ENCODE results near the gene PSMC5.

DNA sequence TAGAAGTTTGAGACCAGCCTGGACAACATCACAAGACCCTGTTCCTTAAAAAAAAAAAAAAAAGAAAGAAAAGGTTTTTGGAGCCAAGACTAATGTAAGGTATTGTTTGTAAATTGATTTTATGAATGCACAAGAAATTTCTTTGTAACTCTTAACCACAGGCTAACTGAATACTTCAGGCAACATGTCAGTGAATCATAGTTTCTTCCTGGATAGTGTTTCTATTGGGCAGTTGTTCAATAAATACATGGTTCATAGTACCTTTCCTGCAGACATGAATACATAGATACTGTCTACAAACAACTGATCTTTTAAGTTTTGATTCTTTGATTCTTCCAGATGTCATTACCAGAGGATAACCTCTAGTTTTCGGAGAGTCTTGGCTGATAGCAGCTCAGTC, 41.7 kb upstream of the PSMC5 start:
- TF ChIP-seq SPI1 (IDR thresholded peaks at IDR 0.05; ENCODE audit: low read depth, low read length) (no peak), POLR2AphosphoS5 (IDR thresholded peaks at IDR 0.05; ENCODE audit: low read depth, low read length) (no peak), TAF1 (IDR thresholded peaks at IDR 0.05; ENCODE audit: low read depth, low read length) (no peak), POLR2A (IDR thresholded peaks at IDR 0.05; ENCODE audit: low read depth, low read length) (no peak)

Data from GM12891 (cell line).